HG03280 (cell line): ENCODE results near the gene DOCK2.
"Not testable (repeated sequence)": the region's sequence is repeated elsewhere in the genome, so short reads cannot be mapped to it uniquely, and the experiment has no call there.

Experiments
- ATAC-seq: cut with Tn5 transposase; IDR thresholded peaks from one replicate; pipeline ENCODE4 v1.9.1; 2021; ENCODE audit warnings: mild to moderate bottlenecking, moderate library complexity; ENCODE audit not compliant: unreplicated experiment

DOCK2 gene

DNA sequence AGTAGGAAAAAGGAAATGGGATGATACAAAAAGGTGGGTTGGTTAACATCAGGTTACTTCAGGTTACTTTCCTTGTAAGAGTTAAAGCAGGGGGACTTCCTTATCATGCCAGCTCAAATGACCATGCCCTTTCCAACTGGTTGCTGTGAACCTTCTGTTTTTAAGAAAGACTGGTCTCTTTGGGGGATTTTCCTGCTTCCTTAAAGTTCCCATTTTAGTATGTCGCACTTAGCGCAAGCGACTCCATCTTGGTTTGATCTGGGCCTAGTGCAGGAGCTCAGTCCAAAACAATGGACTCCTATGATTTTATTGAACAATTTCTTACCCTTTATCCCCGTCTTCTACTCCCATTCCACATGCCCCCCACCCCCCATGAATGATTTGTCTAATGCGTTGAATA lies 173.4 kb downstream of the DOCK2 start:
- no peak for ATAC-seq

DNA sequence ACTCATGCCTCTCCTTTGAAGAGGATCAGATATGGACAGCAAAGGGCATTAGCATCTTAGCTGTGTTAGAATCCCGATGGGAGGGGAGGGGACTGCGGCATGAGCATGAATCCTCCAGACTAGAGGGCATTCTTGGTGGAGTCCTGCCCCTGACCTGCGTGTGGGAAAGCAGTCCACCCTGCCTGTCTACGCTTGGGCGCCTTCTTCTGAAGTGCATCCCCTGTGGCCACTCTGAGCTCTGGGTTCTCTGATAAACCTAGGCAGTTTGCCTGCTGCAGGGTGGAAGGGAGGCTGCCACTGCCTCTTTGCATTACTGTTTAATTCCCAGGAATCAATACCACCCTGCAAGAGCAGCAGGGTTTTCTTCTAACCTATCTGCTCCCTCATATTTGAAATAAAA lies 173.9 kb downstream of the DOCK2 start:
- no peak for ATAC-seq

DNA sequence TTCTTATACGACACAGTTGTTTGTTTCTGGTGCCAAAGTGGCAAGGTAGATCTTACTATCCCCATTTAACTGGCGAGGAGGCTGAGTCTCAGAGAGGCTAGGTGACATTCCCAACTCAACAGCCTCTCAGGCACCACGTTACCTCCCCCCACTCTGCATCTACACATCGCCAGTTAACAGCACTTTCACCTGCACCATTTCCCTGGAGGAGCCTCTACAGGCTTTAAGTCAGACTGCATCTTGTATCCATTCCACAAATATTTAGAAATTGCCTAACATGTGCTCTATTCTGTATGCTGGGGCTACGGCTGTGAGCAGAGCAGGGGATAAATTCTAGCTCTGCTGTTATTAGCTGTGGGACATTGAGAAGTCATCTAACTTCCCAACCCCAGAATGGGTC lies 174.6 kb downstream of the DOCK2 start:
- ATAC-seq, result no peak

DNA sequence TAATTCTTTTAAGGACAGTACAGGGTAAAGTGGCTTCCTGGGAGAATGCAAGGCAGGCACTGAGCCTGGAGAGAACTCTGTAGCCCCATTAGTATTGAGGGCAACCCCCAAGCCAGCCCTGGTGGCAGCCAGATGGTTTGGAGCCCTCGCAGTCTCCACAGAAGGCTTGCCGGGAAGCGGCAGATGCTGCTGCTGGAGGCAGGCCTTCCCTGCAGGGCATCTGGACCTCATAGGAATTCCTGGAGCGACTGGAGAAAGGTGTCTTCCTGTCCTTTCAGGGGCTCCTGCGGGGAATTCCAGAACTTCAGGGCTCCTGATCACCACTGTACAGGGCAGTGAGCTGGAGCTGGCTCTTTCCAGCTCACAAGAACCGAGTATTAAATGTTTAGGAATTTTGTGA lies 175.7 kb downstream of the DOCK2 start:
- ATAC-seq, result no peak

DNA sequence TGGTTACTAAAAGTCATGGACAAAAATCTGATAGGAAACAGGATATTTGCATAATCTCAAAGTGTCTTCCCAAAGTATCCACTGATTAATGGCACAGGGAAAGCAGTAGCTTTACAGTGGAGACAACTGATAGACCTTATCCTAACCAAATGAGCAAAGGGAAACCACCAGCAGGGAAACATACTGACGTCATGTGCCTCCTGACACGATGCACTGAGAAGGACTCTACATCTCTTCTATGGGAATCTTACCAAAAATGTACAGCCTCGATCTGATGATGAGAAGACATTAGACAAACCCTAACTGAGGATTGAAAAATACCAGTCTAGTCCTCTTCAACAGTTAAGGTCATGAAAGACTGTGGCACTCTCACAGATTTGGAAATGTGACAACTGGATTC lies 177.0 kb downstream of the DOCK2 start:
- ATAC-seq, result no peak

DNA sequence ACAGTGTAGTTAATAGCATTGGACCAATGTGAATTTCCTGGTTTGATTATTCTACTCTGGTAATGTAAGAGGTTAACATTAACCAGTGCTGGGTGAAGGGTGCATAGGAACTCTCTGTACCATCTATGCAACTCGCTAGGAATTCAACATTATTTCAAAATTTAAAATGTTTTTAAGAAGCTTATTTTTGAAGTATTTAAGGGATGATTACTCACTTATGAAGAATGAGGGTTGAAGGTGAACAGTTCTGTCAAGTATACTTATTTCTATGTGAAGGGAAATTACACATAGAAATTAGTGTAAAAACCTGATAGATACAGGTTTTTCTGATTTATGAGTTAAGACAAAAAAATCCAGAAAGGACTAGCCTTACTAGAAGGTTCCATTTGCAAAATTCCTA lies 177.4 kb downstream of the DOCK2 start:
- ATAC-seq, result no peak

DNA sequence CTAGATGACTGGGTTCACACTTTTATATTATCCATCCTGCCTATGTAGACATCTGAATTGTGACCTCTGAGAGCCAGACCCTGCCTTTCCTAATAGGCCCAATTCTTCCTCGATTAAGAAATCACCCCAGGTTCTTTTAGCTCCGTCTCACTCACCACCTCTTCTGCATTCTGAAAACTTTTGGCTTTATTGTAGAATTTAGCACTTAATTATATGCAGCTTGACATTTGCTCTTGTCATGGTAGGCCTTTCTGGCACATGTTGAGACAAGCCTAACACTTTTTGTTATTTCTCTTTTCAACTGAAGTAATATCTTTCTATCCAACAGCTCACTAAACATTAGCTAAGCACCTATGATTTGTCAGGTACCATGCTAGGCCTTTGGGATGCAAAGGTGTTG lies 180.0 kb downstream of the DOCK2 start:
- ATAC-seq, result no peak

DNA sequence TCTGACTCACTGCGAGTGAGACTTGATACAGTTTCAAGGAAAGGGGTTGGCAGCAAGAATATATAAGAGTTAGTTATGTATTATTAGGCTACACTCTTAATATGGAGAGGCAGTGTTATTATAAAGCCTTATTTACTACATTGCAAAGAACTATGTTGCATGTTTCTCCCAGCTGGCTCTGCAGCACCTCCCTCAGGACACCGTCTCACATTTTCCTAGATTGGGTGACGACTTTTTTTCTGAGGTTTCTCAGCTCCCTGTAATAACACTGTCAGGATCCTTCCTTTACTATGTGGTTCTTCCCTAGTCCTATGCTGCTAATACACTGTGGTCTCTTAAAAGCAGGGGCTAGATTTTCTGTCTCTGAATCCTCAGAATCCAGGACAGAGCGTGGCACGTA lies 189.5 kb downstream of the DOCK2 start:
- ATAC-seq, result no peak

DNA sequence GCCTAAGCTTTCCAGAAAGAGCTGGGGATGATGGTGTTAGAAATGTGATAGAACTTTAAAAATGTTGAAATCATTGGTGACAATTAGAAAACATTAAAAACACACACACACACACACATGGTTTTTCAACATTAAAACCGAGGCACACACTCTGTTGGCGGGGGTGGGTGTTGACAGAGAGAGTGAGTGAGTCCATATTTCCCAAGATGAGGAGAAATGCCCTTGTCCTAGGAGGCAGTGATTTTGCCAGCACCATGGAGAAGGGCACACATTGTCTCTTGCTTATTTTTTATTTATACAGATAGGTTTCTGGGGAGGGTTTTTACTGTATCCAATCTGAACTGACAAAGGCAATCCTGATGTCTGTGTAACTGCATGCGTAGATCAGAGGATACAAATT lies 190.7 kb downstream of the DOCK2 start:
- no peak for ATAC-seq

DNA sequence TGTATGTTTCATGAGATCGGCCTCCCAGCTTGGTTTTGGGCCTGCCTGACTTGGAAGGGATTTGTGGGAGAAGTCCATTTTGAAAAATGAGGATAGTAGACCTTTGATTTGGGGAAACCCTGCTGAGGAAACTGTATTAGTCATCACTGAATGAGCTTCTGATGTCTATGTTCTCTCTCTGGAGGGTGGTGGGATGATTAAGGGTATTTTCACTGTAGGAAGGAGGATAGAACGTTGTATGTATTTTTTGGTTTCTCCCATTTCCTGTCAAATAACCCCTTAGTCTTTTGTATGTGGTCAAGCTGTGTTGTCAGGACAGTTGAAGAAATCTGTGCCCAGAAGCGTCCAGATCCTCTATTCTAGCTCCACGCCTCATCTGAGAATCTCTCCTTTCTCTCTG lies 191.3 kb downstream of the DOCK2 start:
- no peak for ATAC-seq

DNA sequence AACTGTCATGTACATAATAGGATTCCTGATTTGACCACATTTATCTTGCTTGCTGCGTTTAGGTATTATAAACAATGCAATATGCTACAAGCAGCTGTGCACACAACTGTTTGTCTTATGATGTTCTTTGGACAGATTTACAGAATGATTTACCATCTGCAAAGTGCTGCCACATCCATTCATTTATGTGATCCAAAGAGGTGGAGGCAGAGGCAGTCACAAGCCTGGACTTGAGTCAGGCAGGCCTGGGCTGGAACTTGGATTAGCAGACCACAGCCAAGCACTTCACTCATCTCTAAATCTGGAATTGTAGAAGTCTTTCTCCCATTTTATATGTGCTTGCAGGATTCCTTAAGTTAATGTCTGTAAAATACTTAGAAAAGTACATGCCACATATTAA lies 194.3 kb downstream of the DOCK2 start:
- ATAC-seq, result no peak

DNA sequence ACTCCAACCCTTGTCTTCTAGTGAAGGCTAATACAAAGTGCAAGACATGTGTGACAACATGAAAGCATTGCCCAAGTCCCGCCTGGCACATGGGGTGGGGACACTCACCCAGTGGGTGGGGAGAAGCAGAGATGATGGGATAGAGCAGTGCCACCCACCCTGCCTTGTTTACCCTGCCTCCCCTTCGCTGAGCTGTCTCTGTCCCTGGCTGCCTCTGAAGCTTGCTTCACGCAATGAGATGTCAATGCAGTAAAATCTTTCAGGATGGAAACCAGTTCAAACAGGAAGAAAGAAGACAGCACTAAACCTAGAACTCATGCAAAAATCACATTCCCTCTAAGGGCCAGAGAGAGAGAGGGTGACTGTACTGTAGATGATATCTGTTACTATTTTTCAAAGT lies 195.2 kb downstream of the DOCK2 start:
- ATAC-seq, result no peak

DNA sequence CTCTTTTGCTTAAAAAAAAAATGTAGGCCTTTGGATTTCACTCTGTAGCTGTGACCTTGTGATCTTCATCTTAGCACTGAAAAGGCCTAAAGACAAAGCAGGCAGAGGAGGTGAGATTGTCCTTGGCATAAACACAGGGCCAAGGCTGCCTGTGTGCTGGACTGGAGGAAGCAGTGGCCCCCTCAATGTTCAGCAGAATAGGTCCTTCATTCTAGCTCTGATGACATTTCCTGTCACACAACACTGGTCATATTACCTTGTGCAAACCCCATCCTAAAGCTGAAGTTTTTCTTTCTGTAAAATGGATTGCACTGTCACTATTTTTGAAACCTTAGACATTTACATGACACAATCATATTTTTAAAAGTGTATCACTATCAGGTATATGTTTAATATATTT lies 195.8 kb downstream of the DOCK2 start:
- no peak for ATAC-seq

DNA sequence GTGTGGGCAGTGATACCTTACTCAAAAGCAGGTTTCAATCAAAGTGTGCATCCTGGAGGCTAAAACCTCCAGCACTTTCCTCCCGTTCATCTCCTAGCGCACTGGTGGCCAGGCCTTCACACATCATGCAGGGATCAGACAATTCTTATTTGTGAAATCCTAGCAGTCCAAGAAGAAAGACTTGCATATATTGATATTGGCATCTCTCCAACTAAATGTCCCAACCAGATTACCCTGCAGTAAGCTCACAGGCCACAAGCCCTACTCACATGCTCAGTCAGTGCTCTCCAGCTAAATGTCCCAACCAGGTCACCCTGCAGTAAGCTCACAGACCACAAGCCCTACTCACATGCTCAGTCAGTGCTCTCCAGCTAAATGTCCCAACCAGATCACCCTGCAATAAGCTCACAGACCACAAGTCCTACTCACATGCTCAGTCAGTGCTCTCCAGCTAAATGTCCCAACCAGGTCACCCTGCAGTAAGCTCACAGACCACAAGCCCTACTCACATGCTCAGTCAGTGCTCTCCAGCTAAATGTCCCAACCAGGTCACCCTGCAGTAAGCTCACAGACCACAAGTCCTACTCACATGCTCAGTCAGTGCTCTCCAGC lies 196.7 kb downstream of the DOCK2 start:
- not testable (repeated sequence) for ATAC-seq

DNA sequence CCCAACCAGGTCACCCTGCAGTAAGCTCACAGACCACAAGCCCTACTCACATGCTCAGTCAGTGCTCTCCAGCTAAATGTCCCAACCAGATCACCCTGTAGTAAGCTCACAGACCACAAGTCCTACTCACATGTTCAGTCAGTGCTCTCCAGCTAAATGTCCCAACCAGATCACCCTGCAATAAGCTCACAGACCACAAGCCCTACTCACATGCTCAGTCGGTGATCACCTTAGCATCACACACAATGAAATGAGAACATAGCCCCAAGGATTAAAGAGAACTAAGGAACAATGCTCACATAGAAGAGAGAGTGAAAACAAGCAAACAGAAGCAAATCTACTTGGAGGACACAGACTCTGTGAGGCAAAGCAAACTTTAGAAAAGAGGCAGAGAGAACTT lies 197.5 kb downstream of the DOCK2 start:
- ATAC-seq, result not testable (repeated sequence)

DNA sequence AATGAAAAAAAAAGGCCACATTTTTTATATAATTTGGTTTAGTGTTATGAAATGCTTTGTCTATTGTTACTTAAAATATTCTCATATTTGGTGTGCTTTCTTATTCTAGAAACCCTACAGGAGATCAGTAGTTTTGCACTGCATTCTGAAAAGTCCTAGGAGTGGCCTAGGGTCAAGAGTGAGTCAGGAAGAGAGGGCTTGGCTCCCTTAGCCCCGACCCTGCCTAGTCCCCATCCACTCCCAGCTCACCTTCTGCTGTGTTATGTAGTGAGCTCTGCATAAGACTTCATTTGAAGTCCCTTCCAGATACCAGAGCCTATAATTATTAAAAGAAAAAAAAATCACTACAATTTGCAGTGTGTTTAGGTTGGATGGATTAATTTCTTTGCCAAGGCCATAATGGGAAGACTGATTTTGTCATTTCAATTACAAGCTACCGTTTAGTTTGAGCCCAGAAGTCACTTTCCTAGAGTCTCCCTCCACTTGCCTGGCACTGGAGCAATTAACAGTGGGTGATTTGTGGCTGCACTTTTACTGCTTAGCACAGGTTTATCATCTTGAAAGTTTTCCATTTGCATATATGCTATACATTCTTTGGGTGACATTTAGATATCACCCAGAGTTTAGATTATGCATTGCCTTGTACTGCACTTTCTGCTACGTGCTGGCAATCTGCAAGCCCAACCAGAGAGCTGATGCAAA lies 199.9 kb downstream of the DOCK2 start:
- no peak for ATAC-seq

DNA sequence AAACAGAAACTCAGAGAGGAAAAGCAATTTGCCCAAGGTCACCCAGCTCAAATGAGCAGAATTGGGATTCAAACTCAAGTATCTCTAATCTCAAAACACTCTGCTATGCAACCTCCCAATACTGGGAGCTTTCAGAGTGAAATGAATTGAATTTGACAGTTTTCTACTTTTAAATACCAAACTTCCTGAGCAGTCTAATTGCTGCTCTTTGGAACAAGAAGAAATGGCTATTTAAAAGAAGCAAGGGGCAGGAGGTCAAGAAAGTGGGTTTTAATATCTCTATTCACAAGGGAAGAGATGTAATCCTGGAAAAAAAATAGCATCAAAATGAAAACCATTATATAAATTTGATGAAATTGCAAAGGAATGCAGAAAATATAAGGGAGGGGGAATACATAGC lies 200.6 kb downstream of the DOCK2 start:
- no peak for ATAC-seq

DNA sequence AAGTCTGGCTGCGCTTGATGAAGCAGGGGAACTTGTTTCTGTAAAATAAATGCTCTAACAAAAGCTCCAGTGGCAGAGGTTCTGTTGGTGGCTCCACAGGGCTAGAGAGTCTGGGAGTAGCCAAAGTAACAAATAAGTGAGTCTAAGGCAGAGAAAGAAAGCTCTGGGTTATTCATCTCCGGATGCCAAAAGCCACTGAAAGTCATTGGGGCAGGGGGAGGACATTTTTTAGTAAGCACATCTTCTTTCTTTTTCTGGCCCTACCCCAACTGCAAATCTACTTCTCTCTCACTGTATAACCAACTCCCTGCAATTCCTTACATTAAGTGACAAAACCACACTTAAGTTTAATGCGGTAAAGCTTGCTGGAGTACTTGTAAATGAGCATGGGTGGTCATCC lies 201.6 kb downstream of the DOCK2 start:
- peak; percentile 80 for ATAC-seq

DNA sequence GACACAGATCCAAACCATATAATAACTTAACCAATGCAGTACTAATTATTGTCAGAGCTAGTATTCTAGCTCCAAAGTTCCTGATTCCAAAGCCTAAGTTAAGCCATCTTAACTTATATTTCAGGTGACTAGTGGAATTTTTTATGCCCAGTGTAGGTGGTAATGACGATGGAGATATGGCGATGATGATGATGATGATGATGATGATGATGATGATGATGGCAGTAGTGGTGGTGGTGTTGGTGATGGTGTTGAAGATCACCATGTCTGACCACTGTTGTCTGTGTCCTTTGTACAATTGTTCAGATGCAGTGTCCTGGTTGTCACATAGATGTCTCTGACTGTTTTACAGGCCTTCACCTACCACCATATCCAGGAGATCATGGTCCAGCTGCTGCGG lies 203.3 kb downstream of the DOCK2 start:
- ATAC-seq, result no peak

DNA sequence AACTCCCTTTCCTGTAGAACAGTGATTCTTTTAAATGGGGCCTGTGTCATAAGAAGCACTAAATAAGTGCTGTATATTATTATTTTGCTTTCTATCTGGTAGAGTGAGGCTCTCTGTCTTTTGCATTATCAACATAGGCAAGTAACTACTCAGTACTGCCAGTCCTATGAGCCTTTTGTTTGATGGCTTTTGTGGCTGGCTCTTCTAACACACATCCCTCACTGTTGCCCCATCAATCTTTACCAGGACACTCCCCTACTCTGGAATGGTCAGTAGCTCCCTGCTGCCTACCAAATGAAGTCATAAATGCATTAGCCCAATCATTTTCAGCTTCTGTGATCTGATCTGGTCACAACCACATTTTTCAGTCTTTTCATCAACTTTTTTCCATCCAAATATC lies 205.6 kb downstream of the DOCK2 start:
- no peak for ATAC-seq

DNA sequence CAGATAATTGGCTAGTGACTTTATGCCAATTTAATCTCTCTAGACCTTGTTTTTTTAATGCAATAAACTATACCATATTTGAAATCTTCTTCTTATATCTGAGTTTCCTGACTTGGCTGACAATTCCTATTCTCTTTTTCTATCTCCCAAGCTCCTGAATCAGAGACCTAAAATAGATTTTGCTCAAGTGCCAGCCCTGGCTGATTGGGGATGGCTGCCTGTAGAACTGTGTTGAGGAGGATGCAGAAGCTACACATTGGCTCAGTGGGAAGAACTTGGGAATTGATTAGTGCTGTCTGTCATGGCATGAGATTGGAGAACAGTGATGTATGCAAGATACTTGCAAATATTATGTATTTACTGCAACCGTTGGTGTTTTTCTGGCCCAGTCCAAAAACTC lies 210.4 kb downstream of the DOCK2 start:
- no peak for ATAC-seq

DNA sequence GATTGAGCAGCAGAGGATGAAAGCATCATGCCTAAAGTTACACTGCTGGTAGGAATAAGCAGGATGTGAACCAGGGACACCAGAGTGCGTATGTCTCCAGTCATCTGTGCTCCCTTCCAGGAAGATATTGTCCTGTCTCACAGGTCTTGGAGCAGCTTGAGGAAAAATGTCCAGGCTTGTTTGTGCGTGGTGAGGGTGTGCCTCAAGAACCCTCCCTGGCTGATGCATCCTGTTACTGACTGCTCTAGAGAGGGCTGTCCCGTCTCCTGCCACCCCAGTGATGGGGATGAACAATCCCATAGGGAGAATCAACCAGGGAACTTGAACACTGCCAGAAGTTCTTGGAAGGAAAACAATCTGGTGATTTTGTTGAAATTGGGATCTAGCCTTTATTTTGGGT lies 211.2 kb downstream of the DOCK2 start:
- ATAC-seq, result no peak

DNA sequence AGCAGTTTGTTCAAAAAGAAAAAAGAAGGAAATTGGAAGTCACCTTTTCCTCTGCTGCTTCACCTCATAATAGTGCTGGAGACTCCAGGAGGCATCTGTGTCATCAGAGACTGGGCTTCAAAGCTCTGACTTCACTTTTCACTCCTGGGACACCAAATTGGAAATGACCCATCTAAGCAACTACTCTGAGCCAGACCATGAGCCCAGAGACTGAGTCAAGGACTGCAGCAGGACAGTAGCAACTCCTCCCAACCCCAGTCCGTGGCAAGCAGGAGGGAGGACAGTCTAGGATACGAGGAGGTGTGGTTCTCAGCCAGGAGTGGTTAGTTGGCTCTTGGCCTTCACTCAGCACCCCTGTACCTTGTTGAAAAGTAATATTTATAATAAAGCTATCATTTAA lies 211.7 kb downstream of the DOCK2 start:
- ATAC-seq, result no peak
